Subcutaneous preadipocyte (primary cell): Measurements from ENCODE around the gene AVL9. TPM values are rescaled to one million over a fixed set of nuclear protein-coding genes. Genes with fewer than 3 reads are reported as not detected.

Source experiments
- total RNA-seq: library from RNA; depleted of rRNA; stranded (reverse); fragments of >200 nt; gene quantifications from 2 replicates; pipeline ENCODE4 v1.2.3, GENCODE V29; 2012

The AVL9 gene
- 21.7 and 34.2 TPM in 2 replicates for total RNA-seq

GRCh38 chr7:32495298-32496051 lies at the start of gene AVL9:
AVL9 (plus strand) TSS chr7:32495489; CDS start chr7:32495710, 221 bp downstream.

GRCh38 chr7:32490127-32490796 lies 5.0 kb upstream of the AVL9 start, which contains the start of gene LSM5:
LSM5 (minus strand) TSS chr7:32490380; CDS start chr7:32490365, 15 bp downstream.

Other genes starting within 250 kb of the AVL9 start
- gene LSM5, start 5.1 kb upstream of the AVL9 start, total RNA-seq, result 18.0 and 18.6 TPM in 2 replicates